Liver (tissue), 9 donors: ENCODE measurements around the gene RANBP3. TPM values are rescaled to one million over a fixed set of nuclear protein-coding genes. Genes with fewer than 3 reads are reported as not detected.

Source experiments
- DNase-seq: peaks from one replicate; pipeline ENCODE4 v3.0.0-alpha.2; 2017; ENCODE audit warnings: low spot score
- H3K27ac ChIP-seq, 2 donors: one replicate each; pipeline ENCODE4 v1.7.0; 2013; ENCODE audit warnings: inconsistent platforms in 2 of 2, low read length in 2 of 2, control low read depth in 1 of 2, low read depth in 1 of 2, mild to moderate bottlenecking in 1 of 2
- H3K27me3 ChIP-seq, 4 donors: one replicate each; pipeline versions ENCODE4 v1.6.1 to v1.7.0; 2013; ENCODE audit warnings: low read length in 3 of 4, inconsistent platforms in 1 of 4, mild to moderate bottlenecking in 1 of 4, moderate library complexity in 1 of 4; ENCODE audit not compliant: control insufficient read depth in 4 of 4, insufficient read depth in 4 of 4
- H3K36me3 ChIP-seq, 4 donors: one replicate each; pipeline versions ENCODE4 v1.6.1 to v1.7.0; 2013; ENCODE audit warnings: low read length in 3 of 4, mild to moderate bottlenecking in 3 of 4, low read depth in 1 of 4, moderate library complexity in 1 of 4; ENCODE audit not compliant: control insufficient read depth in 4 of 4, insufficient read depth in 3 of 4
- H3K4me1 ChIP-seq, 4 donors: one replicate each; pipeline versions ENCODE4 v1.6.1 to v1.7.0; 2013; ENCODE audit warnings: low read length in 3 of 4, mild to moderate bottlenecking in 3 of 4, moderate library complexity in 1 of 4; ENCODE audit not compliant: control insufficient read depth in 4 of 4, insufficient read depth in 4 of 4
- H3K4me3 ChIP-seq, 3 donors: one replicate each; pipeline versions ENCODE4 v1.6.1 to v1.7.0; 2013; ENCODE audit warnings: low read length in 3 of 3, control low read depth in 1 of 3, low read depth in 1 of 3, mild to moderate bottlenecking in 1 of 3
- H3K9ac ChIP-seq, 2 donors: one replicate each; pipeline ENCODE4 v1.7.0; 2013; ENCODE audit warnings: low read length in 2 of 2, mild to moderate bottlenecking in 2 of 2, moderate library complexity in 2 of 2, control low read depth in 1 of 2, low read depth in 1 of 2
- H3K9me3 ChIP-seq, 4 donors: one replicate each; pipeline versions ENCODE4 v1.6.1 to v1.7.0; 2013; ENCODE audit warnings: low read length in 3 of 4; ENCODE audit not compliant: control insufficient read depth in 4 of 4
- CTCF ChIP-seq: fragments of 150-350 bp; IDR thresholded peaks from 2 replicates; pipeline ENCODE4 v1.5.1; 2017; ENCODE audit warnings: improper control_type of control experiment, low read depth, low read length; ENCODE audit not compliant: missing input control
- EGR1 ChIP-seq, 2 donors: IDR thresholded peaks; 2 replicates each; pipeline ENCODE4 v1.6.1; 2016 to 2018; ENCODE audit warnings: antibody characterized with exemption in 2 of 2, low read depth in 2 of 2
- FOXA1 ChIP-seq: IDR thresholded peaks from 2 replicates; pipeline ENCODE4 v1.6.1; 2016; ENCODE audit warnings: antibody characterized with exemption
- FOXA2 ChIP-seq: IDR thresholded peaks from 2 replicates; pipeline ENCODE4 v1.6.1; 2016; ENCODE audit warnings: antibody characterized with exemption
- GABPA ChIP-seq, 2 donors: IDR thresholded peaks in 1 of 2; conservative IDR thresholded peaks in 1 of 2; 2 replicates each; pipeline ENCODE4 v1.6.1; 2016; ENCODE audit warnings: antibody characterized with exemption in 2 of 2, mild to moderate bottlenecking in 1 of 2, moderate library complexity in 1 of 2
- HNF4G ChIP-seq: IDR thresholded peaks from 2 replicates; pipeline ENCODE4 v1.6.1; 2016; ENCODE audit warnings: antibody characterized with exemption
- JUND ChIP-seq, 2 donors: IDR thresholded peaks; 2 replicates each; pipeline ENCODE4 v1.6.1; 2016; ENCODE audit warnings: antibody characterized with exemption in 2 of 2
- MAX ChIP-seq: IDR thresholded peaks from 2 replicates; pipeline ENCODE4 v1.6.1; 2016; ENCODE audit warnings: antibody characterized with exemption
- NR2F2 ChIP-seq: IDR thresholded peaks from 2 replicates; pipeline ENCODE4 v1.6.1; 2016; ENCODE audit warnings: antibody characterized with exemption
- RAD21 ChIP-seq, 2 donors: IDR thresholded peaks; 2 replicates each; pipeline ENCODE4 v1.6.1; 2016; ENCODE audit warnings: antibody characterized with exemption in 2 of 2, mild to moderate bottlenecking in 2 of 2
- REST ChIP-seq: IDR thresholded peaks from 2 replicates; pipeline ENCODE4 v1.6.1; 2016; ENCODE audit warnings: antibody characterized with exemption, mild to moderate bottlenecking
- RXRA ChIP-seq, 2 donors: IDR thresholded peaks; 2 replicates each; pipeline ENCODE4 v1.6.1; 2017 to 2018; ENCODE audit warnings: antibody characterized with exemption in 2 of 2, mild to moderate bottlenecking in 1 of 2
- SP1 ChIP-seq: IDR thresholded peaks from 2 replicates; pipeline ENCODE4 v1.6.1; 2018; ENCODE audit warnings: antibody characterized with exemption, mild to moderate bottlenecking
- TAF1 ChIP-seq: conservative IDR thresholded peaks from 2 replicates; pipeline ENCODE4 v1.6.1; 2016; ENCODE audit warnings: antibody characterized with exemption, mild to moderate bottlenecking
- YY1 ChIP-seq: IDR thresholded peaks from 2 replicates; pipeline ENCODE4 v1.6.1; 2016; ENCODE audit warnings: antibody characterized with exemption, mild to moderate bottlenecking
- ZBTB33 ChIP-seq: IDR thresholded peaks from 2 replicates; pipeline ENCODE4 v1.6.1; 2016; ENCODE audit warnings: antibody characterized with exemption
- WGBS: extraction: QIAGEN DNeasy Blood & Tissue Kit; methylation state at CpG from one replicate; pipeline ENCODE4 v1.1.7; 2013; 5-methylcytosine and 5-hydroxymethylcytosine counted together
- polyA plus RNA-seq, 2 donors: library from polyadenylated mRNA; stranded (reverse) in 1 of 2; unstranded in 1 of 2; fragments of 200-250 nt in 1 of 2; fragments of >200 nt in 1 of 2; fragmentation: Nextera tagmentation in 1 of 2; extraction: Ambion mirVana in 1 of 2; gene quantifications; one replicate each; pipeline versions ENCODE4 v1.2.1 to v1.2.3, GENCODE V29; 2013 to 2015
- total RNA-seq, 2 donors: library from RNA; depleted of rRNA; stranded (reverse); fragments of >200 nt; gene quantifications; one replicate each; pipeline ENCODE4 v1.2.3, GENCODE V29; 2014
- TF ChIP-seq, protein P1 (sequence below): IDR thresholded peaks from 2 replicates; pipeline ENCODE4 v1.6.1; 2016; ENCODE audit warnings: antibody characterized with exemption
- donor health status: healthy.
- donor health status: healthy.
- donor health status: healthy.
- donor health status: healthy.
- donor health status: healthy.

The RANBP3 gene
- total and polyA plus RNA-seq, 4 donors = 10.0 to 23.3 (median 20.7) TPM

GRCh38 chr19:5973867-5974635 lies 3.9 kb downstream of the RANBP3 start:
- no peaks in the 10 kb centered on the region for H3K9me3 ChIP-seq
- WGBS = 88% methylated on average over 15 of the region's 15 CpGs
- TF ChIP-seq ZBTB33 (no peak), EGR1 (IDR thresholded peaks at IDR 0.05; ENCODE audit: low read depth in 2 of 2) (no peak), JUND (IDR thresholded peaks at IDR 0.05) (no peak), YY1 (no peak), HNF4G (no peak), GABPA (IDR thresholded peaks at IDR 0.05 in 1 of 2, conservative IDR thresholded peaks at IDR 0.05 in 1 of 2) (no peak), NR2F2 (no peak), RAD21 (IDR thresholded peaks at IDR 0.05) (no peak), MAX (no peak), FOXA2 (no peak), FOXA1 (no peak), RXRA (IDR thresholded peaks at IDR 0.05) (no peak), TAF1 (no peak), CTCF (no peak), SP1 (no peak), REST (no peak)
- TF ChIP-seq, protein P1, sequence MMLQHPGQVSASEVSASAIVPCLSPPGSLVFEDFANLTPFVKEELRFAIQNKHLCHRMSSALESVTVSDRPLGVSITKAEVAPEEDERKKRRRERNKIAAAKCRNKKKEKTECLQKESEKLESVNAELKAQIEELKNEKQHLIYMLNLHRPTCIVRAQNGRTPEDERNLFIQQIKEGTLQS = no peak
- no peak overlapping the region for H3K27ac ChIP-seq
- H3K36me3 ChIP-seq = peaks cover 0 to 3% (median 1%) of the 10 kb centered on the region in 4 donors
- no peak overlapping the region for H3K9ac ChIP-seq
- no peaks in the 10 kb centered on the region for H3K27me3 ChIP-seq
- H3K4me3 ChIP-seq = no peak overlapping the region
- H3K4me1 ChIP-seq = peaks cover 6 to 34% (median 21%) of the 10 kb centered on the region in 4 donors
- no peak for DNase-seq
